ENCODE data around the gene SLC36A4.
"Not testable (repeated sequence)": the region's sequence is repeated elsewhere in the genome, so short reads cannot be mapped to it uniquely, and the experiment has no call there.

DNA sequence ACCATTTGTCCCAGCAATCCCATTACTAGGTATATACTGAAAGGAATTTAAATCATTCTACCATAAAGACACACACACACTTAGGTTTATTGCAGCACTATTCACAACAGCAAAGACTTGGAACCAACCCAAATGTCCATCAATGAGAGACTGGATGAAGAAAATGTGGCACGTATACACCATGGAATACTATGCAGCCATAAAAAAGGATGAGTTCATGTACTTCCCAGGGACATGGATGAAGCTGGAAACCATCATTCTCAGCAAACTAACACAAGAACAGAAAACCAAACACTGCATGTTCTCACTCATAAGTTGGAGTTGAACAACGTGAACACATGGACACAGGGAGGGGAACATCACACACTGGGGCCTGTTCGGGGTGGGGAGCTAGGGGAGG, 49.0 kb upstream of the SLC36A4 start:
- not testable (repeated sequence) for TF ChIP-seq ZNF326 (CRISPR knock-in tag; IDR thresholded peaks at IDR 0.05; ENCODE audit: borderline replicate concordance); ZKSCAN8 (CRISPR knock-in tag; IDR thresholded peaks at IDR 0.05; ENCODE audit: borderline replicate concordance); FOXP1 (IDR thresholded peaks at IDR 0.05); FOXP1 (CRISPR knock-in tag; IDR thresholded peaks at IDR 0.05); FLYWCH1 (CRISPR knock-in tag; IDR thresholded peaks at IDR 0.05); ZSCAN29 (CRISPR knock-in tag; conservative IDR thresholded peaks at IDR 0.05); MIXL1 (CRISPR knock-in tag; IDR thresholded peaks at IDR 0.05); ZNF121 (CRISPR knock-in tag; IDR thresholded peaks at IDR 0.05); ELF4 (CRISPR knock-in tag; IDR thresholded peaks at IDR 0.05; ENCODE audit: borderline replicate concordance); SETDB1 (CRISPR knock-in tag; IDR thresholded peaks at IDR 0.05; ENCODE audit: borderline replicate concordance)
- TF ChIP-seq, protein P1, sequence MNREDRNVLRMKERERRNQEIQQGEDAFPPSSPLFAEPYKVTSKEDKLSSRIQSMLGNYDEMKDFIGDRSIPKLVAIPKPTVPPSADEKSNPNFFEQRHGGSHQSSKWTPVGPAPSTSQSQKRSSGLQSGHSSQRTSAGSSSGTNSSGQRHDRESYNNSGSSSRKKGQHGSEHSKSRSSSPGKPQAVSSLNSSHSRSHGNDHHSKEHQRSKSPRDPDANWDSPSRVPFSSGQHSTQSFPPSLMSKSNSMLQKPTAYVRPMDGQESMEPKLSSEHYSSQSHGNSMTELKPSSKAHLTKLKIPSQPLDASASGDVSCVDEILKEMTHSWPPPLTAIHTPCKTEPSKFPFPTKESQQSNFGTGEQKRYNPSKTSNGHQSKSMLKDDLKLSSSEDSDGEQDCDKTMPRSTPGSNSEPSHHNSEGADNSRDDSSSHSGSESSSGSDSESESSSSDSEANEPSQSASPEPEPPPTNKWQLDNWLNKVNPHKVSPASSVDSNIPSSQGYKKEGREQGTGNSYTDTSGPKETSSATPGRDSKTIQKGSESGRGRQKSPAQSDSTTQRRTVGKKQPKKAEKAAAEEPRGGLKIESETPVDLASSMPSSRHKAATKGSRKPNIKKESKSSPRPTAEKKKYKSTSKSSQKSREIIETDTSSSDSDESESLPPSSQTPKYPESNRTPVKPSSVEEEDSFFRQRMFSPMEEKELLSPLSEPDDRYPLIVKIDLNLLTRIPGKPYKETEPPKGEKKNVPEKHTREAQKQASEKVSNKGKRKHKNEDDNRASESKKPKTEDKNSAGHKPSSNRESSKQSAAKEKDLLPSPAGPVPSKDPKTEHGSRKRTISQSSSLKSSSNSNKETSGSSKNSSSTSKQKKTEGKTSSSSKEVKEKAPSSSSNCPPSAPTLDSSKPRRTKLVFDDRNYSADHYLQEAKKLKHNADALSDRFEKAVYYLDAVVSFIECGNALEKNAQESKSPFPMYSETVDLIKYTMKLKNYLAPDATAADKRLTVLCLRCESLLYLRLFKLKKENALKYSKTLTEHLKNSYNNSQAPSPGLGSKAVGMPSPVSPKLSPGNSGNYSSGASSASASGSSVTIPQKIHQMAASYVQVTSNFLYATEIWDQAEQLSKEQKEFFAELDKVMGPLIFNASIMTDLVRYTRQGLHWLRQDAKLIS (CRISPR knock-in tag; IDR thresholded peaks at IDR 0.05) = not testable (repeated sequence)
- TF ChIP-seq, protein P2, sequence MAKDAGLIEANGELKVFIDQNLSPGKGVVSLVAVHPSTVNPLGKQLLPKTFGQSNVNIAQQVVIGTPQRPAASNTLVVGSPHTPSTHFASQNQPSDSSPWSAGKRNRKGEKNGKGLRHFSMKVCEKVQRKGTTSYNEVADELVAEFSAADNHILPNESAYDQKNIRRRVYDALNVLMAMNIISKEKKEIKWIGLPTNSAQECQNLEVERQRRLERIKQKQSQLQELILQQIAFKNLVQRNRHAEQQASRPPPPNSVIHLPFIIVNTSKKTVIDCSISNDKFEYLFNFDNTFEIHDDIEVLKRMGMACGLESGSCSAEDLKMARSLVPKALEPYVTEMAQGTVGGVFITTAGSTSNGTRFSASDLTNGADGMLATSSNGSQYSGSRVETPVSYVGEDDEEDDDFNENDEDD (CRISPR knock-in tag; IDR thresholded peaks at IDR 0.05; ENCODE audit: borderline replicate concordance) = not testable (repeated sequence)
- TF ChIP-seq, protein P3, sequence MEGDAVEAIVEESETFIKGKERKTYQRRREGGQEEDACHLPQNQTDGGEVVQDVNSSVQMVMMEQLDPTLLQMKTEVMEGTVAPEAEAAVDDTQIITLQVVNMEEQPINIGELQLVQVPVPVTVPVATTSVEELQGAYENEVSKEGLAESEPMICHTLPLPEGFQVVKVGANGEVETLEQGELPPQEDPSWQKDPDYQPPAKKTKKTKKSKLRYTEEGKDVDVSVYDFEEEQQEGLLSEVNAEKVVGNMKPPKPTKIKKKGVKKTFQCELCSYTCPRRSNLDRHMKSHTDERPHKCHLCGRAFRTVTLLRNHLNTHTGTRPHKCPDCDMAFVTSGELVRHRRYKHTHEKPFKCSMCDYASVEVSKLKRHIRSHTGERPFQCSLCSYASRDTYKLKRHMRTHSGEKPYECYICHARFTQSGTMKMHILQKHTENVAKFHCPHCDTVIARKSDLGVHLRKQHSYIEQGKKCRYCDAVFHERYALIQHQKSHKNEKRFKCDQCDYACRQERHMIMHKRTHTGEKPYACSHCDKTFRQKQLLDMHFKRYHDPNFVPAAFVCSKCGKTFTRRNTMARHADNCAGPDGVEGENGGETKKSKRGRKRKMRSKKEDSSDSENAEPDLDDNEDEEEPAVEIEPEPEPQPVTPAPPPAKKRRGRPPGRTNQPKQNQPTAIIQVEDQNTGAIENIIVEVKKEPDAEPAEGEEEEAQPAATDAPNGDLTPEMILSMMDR (CRISPR knock-in tag; IDR thresholded peaks at IDR 0.05) = not testable (repeated sequence)
- TF ChIP-seq, protein P4, sequence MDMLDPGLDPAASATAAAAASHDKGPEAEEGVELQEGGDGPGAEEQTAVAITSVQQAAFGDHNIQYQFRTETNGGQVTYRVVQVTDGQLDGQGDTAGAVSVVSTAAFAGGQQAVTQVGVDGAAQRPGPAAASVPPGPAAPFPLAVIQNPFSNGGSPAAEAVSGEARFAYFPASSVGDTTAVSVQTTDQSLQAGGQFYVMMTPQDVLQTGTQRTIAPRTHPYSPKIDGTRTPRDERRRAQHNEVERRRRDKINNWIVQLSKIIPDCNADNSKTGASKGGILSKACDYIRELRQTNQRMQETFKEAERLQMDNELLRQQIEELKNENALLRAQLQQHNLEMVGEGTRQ (IDR thresholded peaks at IDR 0.05; ENCODE audit: low read depth, low read length) = not testable (repeated sequence)
- TF ChIP-seq, protein P4 (CRISPR knock-in tag; IDR thresholded peaks at IDR 0.05; ENCODE audit: borderline replicate concordance) = not testable (repeated sequence)

Measured in HepG2 (cell line).